Measurements from ENCODE around the gene OR6P1. TPM values are rescaled to one million over a fixed set of nuclear protein-coding genes. Genes with fewer than 3 reads are reported as not detected.
A peak's percentile ranks its signal among the peaks of the same experiment; 100 is the strongest.

Gene OR6P1
- total and polyA plus RNA-seq, 2 of the 8 experiments (the other 6 are each of a cell fraction or from before 2014, with no cell fraction given): not detected

- TF ChIP-seq YY1 (IDR thresholded peaks at IDR 0.05; ENCODE audit: low read depth, low read length) (no peak), BACH1 (IDR thresholded peaks at IDR 0.05; ENCODE audit: low read length) (no peak), POU5F1 (IDR thresholded peaks at IDR 0.05; ENCODE audit: low read depth, low read length) (no peak), RNF2 (IDR thresholded peaks at IDR 0.05; ENCODE audit: borderline replicate concordance, low read depth, low read length, missing control alignments, poor library complexity, severe bottlenecking) (no peak), NANOG (IDR thresholded peaks at IDR 0.05; ENCODE audit: insufficient read depth, low read depth, low read length, poor library complexity, severe bottlenecking) (peak; percentile 25), TBP (IDR thresholded peaks at IDR 0.05; ENCODE audit: low read depth, low read length) (no peak)
- TF ChIP-seq, protein P1, sequence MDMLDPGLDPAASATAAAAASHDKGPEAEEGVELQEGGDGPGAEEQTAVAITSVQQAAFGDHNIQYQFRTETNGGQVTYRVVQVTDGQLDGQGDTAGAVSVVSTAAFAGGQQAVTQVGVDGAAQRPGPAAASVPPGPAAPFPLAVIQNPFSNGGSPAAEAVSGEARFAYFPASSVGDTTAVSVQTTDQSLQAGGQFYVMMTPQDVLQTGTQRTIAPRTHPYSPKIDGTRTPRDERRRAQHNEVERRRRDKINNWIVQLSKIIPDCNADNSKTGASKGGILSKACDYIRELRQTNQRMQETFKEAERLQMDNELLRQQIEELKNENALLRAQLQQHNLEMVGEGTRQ (IDR thresholded peaks at IDR 0.05; ENCODE audit: low read length): no peak
Measured at GRCh38 chr1:158527190-158527815, 43.1 kb downstream of the OR6P1 start (continued).
